Naive thymus-derived CD4-positive, alpha-beta T cell (primary cell): Measurements from ENCODE around the gene RAB31. TPM values are rescaled to one million over a fixed set of nuclear protein-coding genes. Genes with fewer than 3 reads are reported as not detected.
A peak's percentile ranks its signal among the peaks of the same experiment; 100 is the strongest.
"Not testable (repeated sequence)": the region's sequence is repeated elsewhere in the genome, so short reads cannot be mapped to it uniquely, and the experiment has no call there.

Experiments used
- ATAC-seq: fragments of 150-1000 bp; cut with Tn5 transposase; 2 replicates; pipeline ENCODE4 v1.10.0; 2021; ENCODE audit warnings: mild to moderate bottlenecking, moderate library complexity
- CTCF ChIA-PET: fragments of 350-600 bp; sonication (Branson Sonifier 250); formaldehyde crosslinking; loops from one replicate; lab custom pipeline; 2021; ENCODE audit warnings: antibody characterized with exemption; lab: Charles Lee
- POLR2A ChIA-PET: fragments of 350-600 bp; sonication (Branson Sonifier 250); formaldehyde crosslinking; loops from one replicate; lab custom pipeline; 2021; ENCODE audit warnings: antibody characterized with exemption, inconsistent platforms; lab: Charles Lee
- DNase-seq, 9 donors: peaks; one replicate each; pipeline versions ENCODE4 v3.0.0 to v3.0.0-alpha.2; 2020 to 2022; ENCODE audit warnings: mixed read lengths in 1 of 9
- H3K27ac ChIP-seq: one replicate; pipeline ENCODE4 v1.7.0; 2013; ENCODE audit warnings: mild to moderate bottlenecking, low read depth, low read length, moderate library complexity
- H3K27me3 ChIP-seq, 2 donors: one replicate each; pipeline ENCODE4 v1.7.0; 2013; ENCODE audit warnings: low read length in 2 of 2, mild to moderate bottlenecking in 2 of 2, moderate library complexity in 2 of 2; ENCODE audit not compliant: control insufficient read depth in 2 of 2, insufficient read depth in 2 of 2
- H3K36me3 ChIP-seq, 3 experiments: 1 replicate in 2 of 3; 2 replicates in 1 of 3; pipeline ENCODE4 v1.7.0; 2013; ENCODE audit warnings: low read length in 3 of 3, mild to moderate bottlenecking in 3 of 3, moderate library complexity in 1 of 3; ENCODE audit not compliant: insufficient read depth in 3 of 3, control insufficient read depth in 2 of 3
- H3K4me1 ChIP-seq, 2 donors: one replicate each; pipeline ENCODE4 v1.7.0; 2013; ENCODE audit warnings: low read length in 2 of 2, mild to moderate bottlenecking in 2 of 2, moderate library complexity in 1 of 2; ENCODE audit not compliant: control insufficient read depth in 2 of 2, insufficient read depth in 2 of 2
- H3K4me3 ChIP-seq: 2 replicates; pipeline ENCODE4 v1.7.0; 2013; ENCODE audit warnings: mild to moderate bottlenecking, low read length
- H3K9me3 ChIP-seq, 3 experiments: 1 replicate in 2 of 3; 2 replicates in 1 of 3; pipeline ENCODE4 v1.7.0; 2013; ENCODE audit warnings: low read length in 3 of 3; ENCODE audit not compliant: control insufficient read depth in 2 of 3
- H3K27ac Mint-ChIP-seq, 9 donors: one replicate each; pipeline ENCODE4 v1.8.0; 2020 to 2022; ENCODE audit warnings: mixed read lengths in 9 of 9, mild to moderate bottlenecking in 8 of 9, moderate library complexity in 5 of 9, inconsistent platforms in 2 of 9
- H3K27me3 Mint-ChIP-seq, 5 donors: one replicate each; pipeline ENCODE4 v1.8.0; 2021 to 2022; ENCODE audit warnings: mixed read lengths in 5 of 5, mild to moderate bottlenecking in 1 of 5
- H3K36me3 Mint-ChIP-seq, 5 donors: one replicate each; pipeline ENCODE4 v1.8.0; 2020 to 2022; ENCODE audit warnings: mixed read lengths in 5 of 5, mild to moderate bottlenecking in 3 of 5, inconsistent platforms in 1 of 5
- H3K4me1 Mint-ChIP-seq, 7 donors: one replicate each; pipeline ENCODE4 v1.8.0; 2020 to 2022; ENCODE audit warnings: mixed read lengths in 7 of 7, mild to moderate bottlenecking in 3 of 7, inconsistent platforms in 1 of 7
- H3K4me3 Mint-ChIP-seq, 10 donors: one replicate each; pipeline ENCODE4 v1.8.0; 2020 to 2022; ENCODE audit warnings: mild to moderate bottlenecking in 10 of 10, mixed read lengths in 10 of 10, moderate library complexity in 6 of 10, inconsistent platforms in 2 of 10
- H3K9me3 Mint-ChIP-seq, 11 donors: one replicate each; pipeline ENCODE4 v1.8.0; 2020 to 2022; ENCODE audit warnings: mixed read lengths in 11 of 11, mild to moderate bottlenecking in 4 of 11, inconsistent platforms in 1 of 11, moderate library complexity in 1 of 11
- intact Hi-C, 2 donors: fragments of 100-400 bp; cut with micrococcal nuclease; formaldehyde crosslinking; loops; one replicate each; pipeline ENCODE4 v1.15.1; 2023
- polyA plus RNA-seq, 2 donors: library from polyadenylated mRNA; unstranded; fragments of 300-500 nt; fragmentation: Illumina TruSeq; gene quantifications; one replicate each; pipeline ENCODE4 v1.2.3, GENCODE V29; 2021
- total RNA-seq, 6 experiments: library from RNA in 5 of 6; stranded (reverse) in 5 of 6; gene quantifications; 1 replicate in 5 of 6; 2 replicates in 1 of 6; pipeline ENCODE4 v1.2.3 and lab custom pipeline; 2021 to 2026

Gene RAB31
- total and polyA plus RNA-seq, 7 experiments from 2014 or later: 0.41 to 48.6 (median 2.3) TPM

DNA sequence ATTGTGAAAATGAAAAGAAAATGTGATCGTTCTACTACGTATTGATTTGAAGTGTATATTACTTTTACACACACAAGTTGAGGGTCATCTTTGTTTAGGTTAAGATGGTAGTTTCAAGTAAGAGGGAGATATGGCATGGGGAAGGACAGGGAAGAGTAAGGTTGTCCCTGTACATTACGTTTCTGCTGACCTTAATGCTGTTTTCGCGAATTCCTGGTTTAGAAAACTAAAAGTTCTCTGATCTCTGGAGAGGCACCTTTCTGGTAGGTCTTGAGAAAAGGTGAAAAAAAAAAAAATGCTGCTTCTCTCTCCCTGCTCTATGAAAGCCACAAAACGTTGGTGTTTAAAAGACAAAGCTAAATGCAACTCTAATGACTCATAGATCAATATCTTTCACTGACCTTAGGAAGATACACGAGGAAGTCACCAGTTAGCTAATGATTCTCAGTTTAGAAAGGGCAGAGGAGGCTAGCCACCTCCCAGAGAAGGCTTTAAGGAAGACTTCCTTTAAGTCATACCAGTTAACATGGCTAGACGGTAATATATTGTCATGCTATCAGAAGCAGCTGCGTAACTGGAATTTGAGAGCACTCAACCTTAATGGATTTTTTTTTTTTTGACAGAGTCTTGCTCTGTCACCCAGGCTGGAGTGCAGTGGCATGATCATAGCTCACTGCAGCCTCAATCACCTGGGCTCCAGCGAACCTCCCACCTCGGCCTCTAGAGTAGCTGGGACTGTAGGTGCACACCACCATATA is 190.9 kb downstream of the RAB31 start:
- H3K9me3 ChIP-seq: no peaks in the 10 kb centered on the region
- no peak overlapping the region for H3K4me3 ChIP-seq
- CTCF ChIA-PET: interaction anchor here (0.6 kb wide), 1 partner anchor 888 kb away, joined by 3 read pairs; no protein-coding TSS in a partner anchor
- ATAC-seq: peak; percentile 40
- DNase-seq: no peak
- peaks cover 0 to 5% (median 0%) of the 10 kb centered on the region in 11 donors for H3K9me3 Mint-ChIP-seq
- H3K27me3 Mint-ChIP-seq: peaks cover 0 to 9% (median 4%) of the 10 kb centered on the region in 5 donors
- no peak overlapping the region for H3K4me3 Mint-ChIP-seq
- no peaks in the 10 kb centered on the region for H3K4me1 ChIP-seq
- no peak overlapping the region for H3K27ac ChIP-seq
- no peak overlapping the region for H3K27ac Mint-ChIP-seq
- POLR2A ChIA-PET: interaction anchor here (0.7 kb wide), 1 partner anchor 39 kb away, joined by 4 read pairs; no protein-coding TSS in a partner anchor
- H3K36me3 Mint-ChIP-seq: no peaks in the 10 kb centered on the region
- no peaks in the 10 kb centered on the region for H3K27me3 ChIP-seq
- H3K4me1 Mint-ChIP-seq: peaks cover 0 to 22% (median 0%) of the 10 kb centered on the region in 7 donors
- intact Hi-C loops: no loop called here
- no peaks in the 10 kb centered on the region for H3K36me3 ChIP-seq

DNA sequence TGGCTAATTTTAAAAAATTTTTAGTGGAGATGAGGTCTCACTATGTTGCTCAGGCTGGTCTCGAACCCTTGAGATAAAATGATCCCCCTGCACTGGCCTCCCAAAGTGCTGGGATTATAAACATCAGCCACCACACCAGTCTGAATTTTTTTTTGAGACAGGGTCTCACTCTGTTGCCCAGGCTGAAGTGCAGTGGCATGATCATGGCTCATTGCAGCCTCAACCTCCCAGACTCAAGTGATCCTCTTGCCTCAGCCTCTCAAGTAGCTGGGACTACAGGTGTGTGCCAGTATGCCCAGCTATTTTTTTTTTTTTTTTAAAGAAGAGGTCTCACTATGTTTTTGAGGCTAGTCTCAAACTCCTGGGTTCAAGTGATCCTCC is 191.4 kb downstream of the RAB31 start:
- H3K36me3 ChIP-seq, DNase-seq, H3K27me3 ChIP-seq, ATAC-seq, H3K27ac ChIP-seq, H3K27me3 Mint-ChIP-seq, H3K4me1 ChIP-seq, H3K4me3 ChIP-seq, H3K4me3 Mint-ChIP-seq, H3K27ac Mint-ChIP-seq, H3K36me3 Mint-ChIP-seq, CTCF ChIA-PET, H3K9me3 Mint-ChIP-seq, intact Hi-C loops, H3K9me3 ChIP-seq: not testable (repeated sequence)
- POLR2A ChIA-PET: interaction anchor here (0.7 kb wide), 1 partner anchor 38 kb away, joined by 4 read pairs; no protein-coding TSS in a partner anchor
- H3K4me1 Mint-ChIP-seq: peaks cover 0 to 19% (median 0%) of the 10 kb centered on the region in 7 donors

DNA sequence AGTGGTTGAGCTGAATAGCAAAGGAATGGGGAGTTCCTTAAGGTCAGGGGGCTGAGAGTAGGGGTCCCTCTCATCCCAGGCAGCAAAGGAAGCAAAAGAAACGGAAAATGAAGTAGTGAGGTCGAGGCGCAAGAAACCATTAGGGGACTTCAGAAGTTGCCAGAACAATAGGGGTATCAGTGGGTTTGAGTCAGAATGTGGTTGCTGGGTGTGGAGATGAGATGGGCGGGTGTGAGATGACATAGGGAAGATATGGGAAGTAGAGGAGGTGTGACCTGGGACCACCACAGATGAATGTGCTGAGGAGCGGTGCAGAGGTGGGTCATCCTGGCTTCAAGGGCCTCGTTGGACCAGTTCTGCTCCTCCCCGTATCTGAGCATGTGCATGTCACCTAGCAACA is 192.6 kb downstream of the RAB31 start:
- Histone ChIP-seq H3K4me1 (no peaks in the 10 kb centered on the region), H3K4me3 (no peak overlapping the region), H3K27me3 (no peaks in the 10 kb centered on the region), H3K27ac (no peak overlapping the region), H3K9me3 (no peaks in the 10 kb centered on the region), H3K36me3 (no peaks in the 10 kb centered on the region)
- Mint-ChIP-seq H3K27me3 (peaks cover 3 to 15% (median 6%) of the 10 kb centered on the region in 5 donors), H3K36me3 (no peaks in the 10 kb centered on the region), H3K4me3 (no peak overlapping the region), H3K27ac (peak overlapping the region in 1 of 9 donors; percentile 5), H3K9me3 (peaks cover 0 to 5% (median 0%) of the 10 kb centered on the region in 11 donors), H3K4me1 (peaks cover 0 to 9% (median 0%) of the 10 kb centered on the region in 7 donors)
- ATAC-seq: no peak
- intact Hi-C loops: no loop called here
- POLR2A ChIA-PET: no interaction called here
- CTCF ChIA-PET: no interaction called here
- DNase-seq: no peak

DNA sequence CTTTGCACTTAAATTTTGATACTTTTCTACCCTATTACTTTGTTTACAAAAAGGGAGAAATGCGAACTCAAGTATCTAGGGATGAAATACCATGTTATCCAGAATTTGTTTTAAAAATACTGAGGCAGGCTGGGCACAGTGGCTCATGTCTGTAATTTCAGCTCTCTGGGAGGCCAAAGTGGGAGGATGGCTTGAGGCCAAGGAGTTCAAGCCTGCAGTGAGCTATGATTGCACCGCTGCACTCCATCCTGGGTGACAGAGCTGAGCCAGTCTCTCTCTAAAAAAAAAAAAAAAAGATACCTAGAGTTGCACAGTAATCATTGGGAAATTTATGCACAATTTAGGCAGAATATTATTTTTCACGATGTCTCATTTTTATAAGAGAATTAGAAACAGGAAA is 193.3 kb downstream of the RAB31 start:
- H3K9me3 Mint-ChIP-seq: peaks cover 0 to 5% (median 0%) of the 10 kb centered on the region in 11 donors
- no peak overlapping the region for H3K4me3 ChIP-seq
- no peaks in the 10 kb centered on the region for H3K9me3 ChIP-seq
- H3K4me1 Mint-ChIP-seq: peaks cover 0 to 7% (median 0%) of the 10 kb centered on the region in 7 donors
- no peak for ATAC-seq
- ChIA-PET POLR2A (no interaction called here), CTCF (no interaction called here)
- H3K27ac ChIP-seq: no peak overlapping the region
- no peak for DNase-seq
- intact Hi-C loops: no loop called here
- peaks cover 3 to 17% (median 13%) of the 10 kb centered on the region in 5 donors for H3K27me3 Mint-ChIP-seq
- H3K36me3 Mint-ChIP-seq: no peaks in the 10 kb centered on the region
- no peak overlapping the region for H3K27ac Mint-ChIP-seq
- H3K4me3 Mint-ChIP-seq: no peak overlapping the region
- H3K4me1 ChIP-seq: no peaks in the 10 kb centered on the region
- H3K27me3 ChIP-seq: no peaks in the 10 kb centered on the region
- no peaks in the 10 kb centered on the region for H3K36me3 ChIP-seq

DNA sequence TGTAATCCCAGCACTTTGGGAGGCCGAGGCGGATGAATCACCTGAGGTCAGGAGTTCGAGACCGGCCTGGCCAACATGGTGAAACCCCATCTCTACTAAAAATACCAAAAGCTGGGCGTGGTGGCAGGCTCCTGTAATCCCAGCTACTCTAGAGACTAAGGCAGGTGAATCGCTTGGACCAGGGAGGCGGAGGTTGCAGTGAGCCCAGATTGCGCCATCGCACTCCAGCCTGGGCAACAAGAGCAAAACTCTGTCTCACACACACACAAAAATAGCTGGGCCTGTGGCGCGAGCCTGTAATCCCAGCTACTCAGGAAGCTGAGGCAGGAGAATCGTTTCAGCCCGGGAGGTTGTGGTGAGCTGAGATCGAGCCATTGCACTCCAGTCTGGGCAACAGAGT is 194.2 kb downstream of the RAB31 start:
- H3K27me3 Mint-ChIP-seq: peaks cover 3 to 21% (median 15%) of the 10 kb centered on the region in 5 donors
- H3K9me3 Mint-ChIP-seq, H3K4me1 ChIP-seq, H3K4me3 ChIP-seq, POLR2A ChIA-PET, DNase-seq, H3K27ac Mint-ChIP-seq, H3K9me3 ChIP-seq, H3K36me3 Mint-ChIP-seq, ATAC-seq, H3K4me3 Mint-ChIP-seq, H3K4me1 Mint-ChIP-seq, intact Hi-C loops, H3K27me3 ChIP-seq, CTCF ChIA-PET, H3K36me3 ChIP-seq, H3K27ac ChIP-seq: not testable (repeated sequence)

DNA sequence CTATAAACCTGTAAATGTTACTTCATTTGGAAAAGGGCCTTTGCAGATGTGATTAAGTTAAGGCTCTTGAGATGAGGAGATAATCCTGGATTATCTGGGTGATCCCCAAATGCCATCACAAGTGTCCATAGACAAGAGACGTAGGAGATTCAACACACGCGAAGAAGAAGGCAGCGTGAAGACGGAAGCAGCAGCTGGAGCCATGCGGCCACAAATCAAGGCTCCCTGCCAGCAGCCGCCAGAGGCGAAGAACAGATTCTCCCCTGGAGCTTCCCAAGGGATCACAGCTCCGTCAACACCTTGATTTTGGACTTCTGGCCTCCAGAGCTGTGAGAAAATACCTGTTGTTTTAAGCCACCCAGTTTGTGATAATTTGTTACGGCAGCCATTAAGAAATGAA is 194.7 kb downstream of the RAB31 start:
- CTCF ChIA-PET: no interaction called here
- POLR2A ChIA-PET: no interaction called here
- no peaks in the 10 kb centered on the region for H3K36me3 Mint-ChIP-seq

More for the DNA sequence above, 194.7 kb downstream of the RAB31 start:
- intact Hi-C loops: no loop called here
- no peak for DNase-seq
- H3K27me3 Mint-ChIP-seq: peaks cover 3 to 25% (median 15%) of the 10 kb centered on the region in 5 donors
- H3K9me3 Mint-ChIP-seq: peaks cover 0 to 5% (median 0%) of the 10 kb centered on the region in 11 donors
- no peak for ATAC-seq
- no peaks in the 10 kb centered on the region for H3K27me3 ChIP-seq
- H3K36me3 ChIP-seq: no peaks in the 10 kb centered on the region
- H3K4me3 Mint-ChIP-seq: no peak overlapping the region
- H3K4me3 ChIP-seq: no peak overlapping the region
- H3K4me1 ChIP-seq: no peaks in the 10 kb centered on the region
- peaks cover 0 to 7% (median 0%) of the 10 kb centered on the region in 7 donors for H3K4me1 Mint-ChIP-seq
- H3K9me3 ChIP-seq: no peaks in the 10 kb centered on the region
- no peak overlapping the region for H3K27ac ChIP-seq
- no peak overlapping the region for H3K27ac Mint-ChIP-seq
